Activated T-cell treated with anti-CD3 and anti-CD28 coated beads for 24 hours (primary cell): ENCODE measurements around the gene ANKMY1.

Source experiments
- DNase-seq: peaks from one replicate; pipeline ENCODE4 v3.0.0-alpha.2; 2020; ENCODE audit warnings: low read depth

ANKMY1 gene

GRCh38 chr2:240458900-240459391, 98.8 kb downstream of the ANKMY1 start:
- no peak for DNase-seq

DNA sequence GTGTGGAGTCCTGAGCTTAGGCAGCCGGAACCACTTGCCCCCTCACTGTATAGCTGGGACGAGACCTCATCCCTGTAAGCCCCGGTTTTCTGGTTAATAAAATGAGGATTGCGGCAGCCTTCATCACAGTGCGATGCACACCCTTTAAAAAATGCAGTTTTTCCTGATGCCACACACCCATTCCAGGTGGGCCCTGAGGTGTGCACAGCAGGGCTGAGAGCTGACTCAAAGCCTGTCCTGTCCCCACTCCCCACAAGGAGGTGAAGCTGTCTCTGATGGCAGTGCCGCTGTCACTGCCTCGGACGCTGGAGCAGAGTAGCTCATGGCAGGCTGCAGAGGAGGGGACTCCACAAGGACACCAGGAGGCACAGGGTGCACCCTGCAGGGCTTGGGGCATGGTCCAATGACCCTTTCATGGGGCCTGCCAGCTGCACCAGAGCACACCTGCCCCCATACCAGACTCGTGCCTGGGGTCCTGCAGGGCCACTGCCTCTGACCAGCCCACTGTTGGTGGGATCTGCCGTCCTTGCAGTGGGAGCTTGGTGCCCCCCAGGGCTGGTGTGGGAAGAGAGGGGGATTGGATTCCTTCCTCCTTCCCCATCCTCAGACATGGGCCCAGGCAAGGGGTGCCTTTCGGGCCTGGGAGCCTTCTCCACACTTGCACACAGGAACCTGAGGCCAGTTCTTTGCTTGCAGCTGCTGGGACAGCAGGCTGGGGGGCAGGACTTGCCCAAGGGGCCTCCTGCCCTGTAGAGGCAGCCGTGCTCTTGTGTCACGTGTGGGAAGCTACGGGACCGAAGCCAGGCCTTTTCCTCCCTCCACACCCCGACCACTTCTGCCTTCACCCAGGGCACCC, 99.5 kb downstream of the ANKMY1 start:
- no peak for DNase-seq

DNA sequence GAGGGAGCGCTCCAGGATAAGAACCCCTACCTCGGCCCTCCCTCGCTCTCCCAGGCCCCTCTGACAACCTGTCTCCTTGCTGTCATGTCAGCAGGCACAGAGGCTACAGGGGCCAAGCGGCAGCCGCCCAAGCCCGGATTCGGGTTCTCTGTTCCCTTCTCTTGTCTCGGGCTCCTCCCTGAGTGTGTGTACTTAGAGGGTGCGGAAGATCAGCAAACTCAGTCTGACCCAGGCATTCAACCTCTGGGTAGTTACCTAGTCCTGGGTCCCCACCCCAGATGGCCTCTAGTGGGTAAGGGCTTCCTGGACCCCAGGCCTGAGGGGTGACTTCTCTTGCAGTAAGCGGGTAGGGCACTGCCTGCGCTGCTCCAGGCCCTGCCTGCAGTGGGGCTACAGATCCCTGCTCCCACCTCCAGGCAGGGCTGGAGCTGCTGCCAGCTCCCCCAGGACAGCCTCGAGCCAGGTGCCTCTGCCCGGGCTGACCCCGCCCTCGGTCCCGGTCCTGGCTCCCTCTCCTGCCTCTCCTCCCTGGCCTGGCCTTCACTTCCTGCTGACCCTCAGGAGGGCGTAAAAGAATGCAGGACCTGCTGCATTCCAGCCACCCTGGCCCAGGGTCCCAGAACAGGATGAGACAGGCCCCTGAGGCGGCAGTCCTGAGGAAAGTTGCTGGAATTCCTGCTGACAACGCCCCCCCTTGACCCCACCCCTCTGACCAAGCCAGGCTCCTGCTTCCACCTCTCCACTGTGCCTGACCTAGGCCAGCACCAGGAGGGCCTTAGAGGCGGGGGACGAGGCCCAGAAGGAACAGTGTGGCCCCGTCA, 100.4 kb downstream of the ANKMY1 start:
- DNase-seq: no peak

DNA sequence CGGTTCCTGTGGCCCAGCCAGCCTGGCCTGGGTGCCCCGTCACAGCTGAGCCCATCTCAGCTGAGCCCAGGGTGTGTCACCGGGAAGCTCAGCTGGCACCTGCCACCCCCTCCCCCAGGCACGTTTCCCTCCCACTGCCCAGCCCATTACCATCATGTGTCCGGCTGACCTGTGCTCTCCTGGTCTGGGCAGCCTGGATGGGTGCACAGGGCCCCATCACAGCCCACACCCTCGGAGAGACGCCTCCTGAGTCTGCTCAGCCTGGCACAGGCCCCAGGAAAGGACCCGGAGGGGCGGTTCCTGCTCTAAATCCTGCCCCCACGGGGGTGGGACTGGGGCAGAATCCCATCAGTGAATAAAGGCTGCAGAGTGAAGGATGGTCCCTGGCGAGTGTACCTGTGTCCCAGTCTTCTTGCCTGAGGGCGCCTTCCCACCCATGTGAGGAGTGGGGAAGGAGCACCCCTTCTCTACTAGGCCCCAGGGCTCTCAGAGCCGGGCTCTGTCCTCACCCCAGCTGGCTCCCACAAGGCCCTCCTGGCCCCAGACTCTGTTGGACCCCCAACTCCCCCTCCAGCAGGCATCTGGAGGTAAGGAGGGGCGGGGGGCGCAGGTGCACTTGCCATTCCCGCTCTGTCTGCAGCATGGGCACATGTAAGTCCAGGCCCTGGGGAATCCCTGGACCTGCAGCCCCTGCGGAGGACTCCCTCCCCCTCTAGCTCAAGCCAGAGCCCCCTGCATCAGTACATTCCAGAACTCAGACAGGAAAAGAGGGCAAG, 101.2 kb downstream of the ANKMY1 start:
- no peak for DNase-seq

DNA sequence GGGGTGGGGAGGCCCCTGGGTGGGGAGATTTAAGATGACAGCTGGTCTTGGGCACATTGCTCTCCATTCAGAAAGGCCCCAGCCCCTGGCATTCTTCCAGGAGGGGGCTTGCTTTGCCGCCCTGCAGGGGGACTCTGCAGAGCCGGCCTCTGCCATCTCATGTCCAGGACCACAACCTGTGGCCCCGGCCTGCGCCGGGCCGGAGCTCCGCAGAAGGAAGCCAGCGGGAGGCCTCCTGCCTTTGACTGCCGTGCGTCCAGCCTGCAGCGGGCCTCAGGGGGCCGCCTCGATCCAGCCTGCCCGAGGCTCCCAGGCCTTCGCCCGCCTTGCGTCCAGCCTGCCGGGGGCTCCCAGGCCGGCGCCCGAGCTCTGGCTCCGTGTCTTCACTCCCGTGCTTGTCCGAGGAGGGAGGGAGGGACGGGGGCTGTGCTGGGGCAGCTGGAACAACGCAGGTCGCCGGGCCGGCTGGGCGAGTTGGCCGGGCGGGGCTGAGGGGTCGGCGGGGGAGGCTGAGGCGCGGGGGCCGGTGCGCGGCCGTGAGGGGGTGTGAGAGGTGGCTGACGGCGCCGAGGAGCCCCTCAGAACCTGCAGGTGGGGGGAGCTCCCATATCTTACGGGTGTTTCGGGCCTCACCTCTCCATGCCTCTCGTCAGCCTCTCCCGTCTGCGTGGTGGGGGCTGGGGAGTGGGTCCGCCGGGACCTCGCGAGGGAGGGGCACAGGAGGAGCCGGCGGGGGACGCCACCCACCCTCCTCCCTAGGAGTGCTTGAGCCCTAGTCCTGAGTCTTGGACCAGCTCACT, 101.9 kb downstream of the ANKMY1 start:
- DNase-seq: no peak

DNA sequence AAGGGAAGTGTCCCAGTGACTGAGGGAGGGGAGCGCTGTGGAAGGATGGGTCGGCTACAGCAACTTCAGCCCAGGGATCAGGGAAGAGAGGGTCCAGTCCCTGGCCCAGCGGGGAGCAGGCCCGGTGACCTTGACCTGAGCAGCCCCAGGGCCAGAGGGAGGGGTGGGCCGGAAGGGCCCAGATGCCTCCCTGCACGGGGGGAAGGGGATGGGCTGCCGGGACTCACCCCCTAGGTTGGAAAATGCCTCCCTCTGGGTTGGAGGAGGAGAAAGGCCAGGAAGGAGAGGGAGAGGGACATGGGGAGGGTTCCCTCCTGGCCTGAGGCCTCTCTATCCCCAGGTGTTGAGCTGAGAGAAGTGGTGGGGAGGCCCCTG, 102.5 kb downstream of the ANKMY1 start:
- no peak for DNase-seq

GRCh38 chr2:240454106-240454901, 103.5 kb downstream of the ANKMY1 start:
- no peak for DNase-seq

DNA sequence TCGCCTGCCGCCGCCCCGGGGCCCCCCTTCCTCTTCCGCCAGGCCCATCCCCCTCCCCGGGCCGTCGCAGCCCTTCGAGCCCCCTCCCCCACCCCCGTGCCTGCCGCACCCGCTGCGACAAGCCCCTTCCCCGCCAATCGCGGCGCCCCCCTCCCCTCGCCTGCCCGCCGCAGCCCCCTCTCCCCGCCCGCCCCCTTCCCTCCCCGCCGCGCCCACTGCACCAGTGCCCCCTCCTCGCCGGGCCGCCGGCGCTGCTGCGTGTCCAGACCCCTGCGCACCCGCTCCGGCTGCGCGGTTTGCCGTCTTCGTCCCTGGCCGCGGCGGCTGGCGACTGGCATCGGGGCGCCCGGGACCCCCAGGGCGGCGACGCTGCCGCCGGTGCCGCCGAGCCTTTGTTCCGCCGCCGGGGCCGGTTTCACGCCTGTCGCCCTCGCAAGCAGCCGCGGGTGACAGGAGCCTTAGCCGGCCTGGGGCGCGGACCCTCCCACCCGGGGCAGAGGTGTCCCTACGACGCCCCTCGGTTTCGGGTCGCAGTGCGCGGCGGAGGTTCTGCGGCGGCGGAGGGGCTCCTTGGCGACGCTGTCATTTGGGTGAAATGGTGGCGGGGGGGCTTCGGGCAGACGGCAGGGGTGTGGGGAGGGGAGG, 104.2 kb downstream of the ANKMY1 start:
- DNase-seq: no peak

- DNase-seq: no peak
These were observed 105.1 kb downstream of the ANKMY1 start for GRCh38 chr2:240452462-240453256.

- DNase-seq: no peak
These were observed 105.9 kb downstream of the ANKMY1 start for GRCh38 chr2:240451791-240452461.

GRCh38 chr2:240451108-240451611, 106.6 kb downstream of the ANKMY1 start:
- DNase-seq: no peak

GRCh38 chr2:240450532-240451107, 107.2 kb downstream of the ANKMY1 start:
- no peak for DNase-seq

DNA sequence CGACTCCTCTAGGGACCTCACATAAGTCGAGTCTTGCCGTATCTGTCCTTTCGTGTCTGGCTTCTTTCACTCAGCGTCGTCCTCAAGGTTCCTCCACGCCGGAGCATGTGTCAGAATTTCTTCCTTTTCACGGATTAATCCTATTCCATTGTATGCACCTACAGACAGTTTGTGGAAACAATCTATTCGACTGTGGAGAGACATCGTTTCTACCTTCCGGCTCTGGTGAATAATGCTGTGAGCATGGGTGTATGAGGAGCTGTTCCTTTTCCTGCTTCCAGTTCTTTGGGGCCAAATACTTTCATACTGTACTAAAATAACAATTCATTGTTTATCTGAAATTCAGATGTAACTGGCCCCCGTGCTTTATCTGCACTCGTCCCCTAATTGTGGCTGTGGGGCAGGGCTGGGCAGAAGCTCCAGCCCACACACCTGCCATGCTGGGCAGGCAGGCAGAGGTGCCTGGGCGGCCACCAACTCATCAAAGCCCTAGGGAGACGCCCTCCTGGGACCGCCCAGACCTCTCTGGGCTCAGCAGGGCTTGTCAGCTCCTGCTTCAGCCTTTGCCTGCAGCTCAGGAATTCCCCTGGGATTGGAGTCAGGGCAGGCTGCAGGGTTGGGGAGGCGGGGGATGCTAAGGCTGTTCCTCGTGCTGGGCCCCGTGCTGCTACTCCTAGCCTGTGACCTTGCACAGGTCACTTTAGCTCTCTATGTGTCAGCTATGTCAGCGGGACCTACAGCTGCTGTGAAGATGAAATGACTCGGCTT, 107.8 kb downstream of the ANKMY1 start:
- no peak for DNase-seq

DNA sequence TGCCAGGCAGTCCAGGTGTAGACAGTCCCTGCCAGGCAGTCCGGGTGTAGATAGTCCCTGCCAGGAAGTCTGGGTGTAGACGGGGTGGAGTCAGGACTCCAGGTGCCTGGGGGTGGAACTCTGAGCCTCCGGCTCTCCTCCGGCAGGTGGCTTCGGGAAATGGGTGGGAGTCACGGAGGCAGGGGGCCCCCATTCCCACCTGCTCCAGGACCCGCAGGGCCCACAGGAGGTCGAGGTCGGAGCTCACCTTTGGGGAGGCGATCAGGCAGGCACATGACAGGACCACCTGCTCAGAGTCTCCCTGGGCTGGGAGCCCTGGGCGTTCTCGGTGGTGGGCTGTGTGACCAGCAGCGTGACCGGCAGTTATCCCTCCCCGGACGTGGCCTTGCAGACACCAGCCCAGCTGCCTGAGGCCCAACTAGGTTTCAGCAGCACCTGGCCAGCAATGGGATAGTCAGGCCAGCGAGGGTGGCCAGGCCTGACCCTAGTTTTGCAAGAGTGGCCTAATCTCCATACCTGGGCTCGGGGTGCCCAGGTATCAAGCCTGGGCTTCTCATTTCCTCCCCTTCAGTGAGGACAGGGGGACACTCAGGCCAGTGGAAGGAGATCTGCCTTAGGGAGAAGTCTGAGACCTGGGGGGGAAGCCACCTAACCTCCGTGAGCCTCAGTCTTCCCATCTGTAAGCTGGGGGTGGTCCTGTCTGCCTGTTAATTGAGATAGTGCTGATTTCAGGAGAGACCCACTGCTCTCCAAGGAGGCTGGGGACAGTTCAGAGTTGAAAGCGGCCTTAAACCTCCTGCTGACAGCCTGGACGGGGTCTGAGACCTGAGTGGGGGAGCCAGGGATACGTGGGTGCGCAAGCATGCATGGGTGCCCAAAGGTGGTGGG, 109.2 kb downstream of the ANKMY1 start:
- no peak for DNase-seq

DNA sequence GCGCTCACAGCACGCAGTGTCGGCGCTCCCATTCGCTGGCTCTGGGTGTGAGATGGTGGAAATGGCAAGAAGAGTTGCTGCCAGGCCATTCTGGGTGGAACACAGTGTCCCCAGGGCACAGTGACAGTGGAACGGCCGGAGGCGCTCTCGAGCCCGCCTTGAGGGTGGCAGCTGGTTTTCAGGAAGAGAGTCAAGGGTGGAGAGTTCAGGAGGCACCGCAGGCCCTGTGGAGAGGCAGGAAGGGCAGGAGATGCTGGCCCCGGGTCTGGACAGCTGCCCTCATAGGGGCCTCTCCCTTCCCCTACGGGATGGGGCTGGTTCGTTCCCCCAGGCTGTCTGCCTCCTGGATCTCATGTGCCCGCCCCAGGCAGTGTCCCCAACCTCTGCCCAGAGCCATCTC, 109.9 kb downstream of the ANKMY1 start:
- no peak for DNase-seq

DNA sequence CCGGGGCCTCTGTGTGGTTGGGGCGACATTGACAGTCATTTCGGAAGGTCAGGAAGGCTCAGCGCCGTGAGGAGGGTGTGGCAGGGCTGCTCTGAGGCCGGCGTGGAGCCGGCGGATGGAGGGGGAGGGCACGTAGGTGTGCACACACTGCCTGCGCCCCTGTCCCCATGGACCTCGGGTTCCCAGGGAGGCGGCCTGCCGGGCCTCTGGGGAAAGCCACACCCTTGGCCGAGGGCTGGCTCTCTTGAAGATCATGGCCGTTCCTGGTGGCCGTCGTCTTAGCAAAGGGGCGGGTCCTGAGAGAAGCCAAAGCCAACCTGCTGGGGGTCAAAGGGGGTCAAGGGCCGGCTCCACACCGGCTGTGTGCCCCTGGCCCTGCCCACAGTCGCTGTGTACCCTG, 110.5 kb downstream of the ANKMY1 start:
- DNase-seq: no peak
